ENCODE results near the gene UNC80.

UNC80 gene

GRCh38 chr2:209911486-209911885 is 139.9 kb downstream of the UNC80 start:
- Histone ChIP-seq H3K9me3 (ENCODE audit: insufficient read depth, low read length) (no peaks in the 10 kb centered on the region), H2AFZ (ENCODE audit: low read depth, low read length, severe bottlenecking) (no peak overlapping the region), H3K27ac (ENCODE audit: low read depth, low read length) (no peak overlapping the region), H3K9ac (ENCODE audit: low read length) (no peak overlapping the region), H3F3A (ENCODE audit: insufficient read depth) (no peaks in the 10 kb centered on the region), H3K79me2 (ENCODE audit: insufficient read depth, low read length) (no peaks in the 10 kb centered on the region), H3K9me2 (replicated peaks; ENCODE audit: insufficient read depth, low read length) (no peaks in the 10 kb centered on the region), H3K36me3 (ENCODE audit: low read length) (no peaks in the 10 kb centered on the region), H3K27me3 (ENCODE audit: low read length) (no peaks in the 10 kb centered on the region), H3K4me2 (ENCODE audit: low read depth, low read length, poor library complexity, severe bottlenecking) (no peak overlapping the region), H4K20me1 (ENCODE audit: low read depth, low read length) (no peaks in the 10 kb centered on the region), H3K4me3 (ENCODE audit: insufficient read depth, low read length, poor library complexity, severe bottlenecking) (no peak overlapping the region)
- TF ChIP-seq, protein P1, sequence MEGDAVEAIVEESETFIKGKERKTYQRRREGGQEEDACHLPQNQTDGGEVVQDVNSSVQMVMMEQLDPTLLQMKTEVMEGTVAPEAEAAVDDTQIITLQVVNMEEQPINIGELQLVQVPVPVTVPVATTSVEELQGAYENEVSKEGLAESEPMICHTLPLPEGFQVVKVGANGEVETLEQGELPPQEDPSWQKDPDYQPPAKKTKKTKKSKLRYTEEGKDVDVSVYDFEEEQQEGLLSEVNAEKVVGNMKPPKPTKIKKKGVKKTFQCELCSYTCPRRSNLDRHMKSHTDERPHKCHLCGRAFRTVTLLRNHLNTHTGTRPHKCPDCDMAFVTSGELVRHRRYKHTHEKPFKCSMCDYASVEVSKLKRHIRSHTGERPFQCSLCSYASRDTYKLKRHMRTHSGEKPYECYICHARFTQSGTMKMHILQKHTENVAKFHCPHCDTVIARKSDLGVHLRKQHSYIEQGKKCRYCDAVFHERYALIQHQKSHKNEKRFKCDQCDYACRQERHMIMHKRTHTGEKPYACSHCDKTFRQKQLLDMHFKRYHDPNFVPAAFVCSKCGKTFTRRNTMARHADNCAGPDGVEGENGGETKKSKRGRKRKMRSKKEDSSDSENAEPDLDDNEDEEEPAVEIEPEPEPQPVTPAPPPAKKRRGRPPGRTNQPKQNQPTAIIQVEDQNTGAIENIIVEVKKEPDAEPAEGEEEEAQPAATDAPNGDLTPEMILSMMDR (IDR thresholded peaks at IDR 0.05; ENCODE audit: insufficient read depth, low read length, poor library complexity, severe bottlenecking): no peak
- TF ChIP-seq EZH2phosphoT487 (conservative IDR thresholded peaks at IDR 0.05; ENCODE audit: low read length): no peak

DNA sequence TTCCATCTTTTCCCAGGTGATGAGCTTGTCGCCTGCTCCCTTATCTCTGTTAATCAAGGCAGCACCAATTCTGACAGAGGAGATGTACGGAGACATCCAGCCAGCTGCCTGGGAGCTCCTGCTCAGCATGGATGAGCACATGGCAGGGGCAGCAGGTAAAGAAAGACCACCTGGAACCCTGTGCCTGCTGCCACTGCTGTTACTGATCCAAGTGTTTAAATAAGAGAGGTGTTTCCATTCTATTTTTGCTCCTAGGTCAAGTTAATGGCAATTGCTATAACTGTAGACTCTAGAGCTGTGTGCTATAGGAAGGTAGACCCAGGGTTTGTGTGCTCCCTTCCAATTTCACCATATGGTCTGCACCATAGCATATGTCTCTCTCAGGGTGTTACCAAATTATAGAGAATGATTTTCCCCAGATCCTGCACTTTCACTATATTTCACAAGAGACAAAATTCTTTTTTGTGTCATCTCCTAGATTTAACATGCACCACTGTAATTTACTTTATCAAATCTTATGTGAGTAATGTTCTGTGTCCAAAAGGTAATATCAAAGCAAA is 142.2 kb downstream of the UNC80 start:
- Histone ChIP-seq H3K9ac (ENCODE audit: low read length) (no peak overlapping the region), H3K4me2 (ENCODE audit: low read depth, low read length, poor library complexity, severe bottlenecking) (no peak overlapping the region)

GRCh38 chr2:209917154-209917771 is 145.6 kb downstream of the UNC80 start:
- TF ChIP-seq, protein P1 (IDR thresholded peaks at IDR 0.05; ENCODE audit: insufficient read depth, low read length, poor library complexity, severe bottlenecking): no peak
- no peak for TF ChIP-seq EZH2phosphoT487 (conservative IDR thresholded peaks at IDR 0.05; ENCODE audit: low read length)
- Histone ChIP-seq H3K9me2 (replicated peaks; ENCODE audit: insufficient read depth, low read length) (no peaks in the 10 kb centered on the region), H3K36me3 (ENCODE audit: low read length) (no peaks in the 10 kb centered on the region), H3K27ac (ENCODE audit: low read depth, low read length) (no peak overlapping the region), H3K27me3 (ENCODE audit: low read length) (no peaks in the 10 kb centered on the region), H2AFZ (ENCODE audit: low read depth, low read length, severe bottlenecking) (no peak overlapping the region), H3K4me3 (ENCODE audit: insufficient read depth, low read length, poor library complexity, severe bottlenecking) (no peak overlapping the region), H4K20me1 (ENCODE audit: low read depth, low read length) (no peaks in the 10 kb centered on the region), H3K9me3 (ENCODE audit: insufficient read depth, low read length) (no peaks in the 10 kb centered on the region), H3K9ac (ENCODE audit: low read length) (no peak overlapping the region), H3K79me2 (ENCODE audit: insufficient read depth, low read length) (no peaks in the 10 kb centered on the region), H3F3A (ENCODE audit: insufficient read depth) (no peaks in the 10 kb centered on the region), H3K4me2 (ENCODE audit: low read depth, low read length, poor library complexity, severe bottlenecking) (no peak overlapping the region)

More for the DNA sequence above, 142.2 kb downstream of the UNC80 start:
- no peak overlapping the region for H3K4me3 ChIP-seq (ENCODE audit: insufficient read depth, low read length, poor library complexity, severe bottlenecking)
- no peaks in the 10 kb centered on the region for H3K36me3 ChIP-seq (ENCODE audit: low read length)
- H3K79me2 ChIP-seq (ENCODE audit: insufficient read depth, low read length): no peaks in the 10 kb centered on the region
- no peak overlapping the region for H2AFZ ChIP-seq (ENCODE audit: low read depth, low read length, severe bottlenecking)
- no peaks in the 10 kb centered on the region for H3F3A ChIP-seq (ENCODE audit: insufficient read depth)
- no peaks in the 10 kb centered on the region for H3K9me2 ChIP-seq (replicated peaks; ENCODE audit: insufficient read depth, low read length)
- TF ChIP-seq EZH2phosphoT487 (conservative IDR thresholded peaks at IDR 0.05; ENCODE audit: low read length): no peak
- TF ChIP-seq, protein P1 (IDR thresholded peaks at IDR 0.05; ENCODE audit: insufficient read depth, low read length, poor library complexity, severe bottlenecking): no peak
- no peaks in the 10 kb centered on the region for H3K9me3 ChIP-seq (ENCODE audit: insufficient read depth, low read length)
- H4K20me1 ChIP-seq (ENCODE audit: low read depth, low read length): no peaks in the 10 kb centered on the region
- no peaks in the 10 kb centered on the region for H3K27me3 ChIP-seq (ENCODE audit: low read length)
- no peak overlapping the region for H3K27ac ChIP-seq (ENCODE audit: low read depth, low read length)

Data from SU-DHL-6 (cell line).